CD4-positive, alpha-beta T cell (primary cell): ENCODE measurements around the gene LRRK1. TPM values are rescaled to one million over a fixed set of nuclear protein-coding genes. Genes with fewer than 3 reads are reported as not detected.

Experiments
- ATAC-seq: fragments of 200-7000 bp; cut with Tn5 transposase; one replicate; pipeline ENCODE4 v1.10.0; 2022; ENCODE audit warnings: mild to moderate bottlenecking; ENCODE audit not compliant: poor library complexity
- CTCF ChIA-PET: fragments of 350-600 bp; sonication (Branson Sonifier 250); formaldehyde crosslinking; loops from one replicate; lab custom pipeline; 2021; ENCODE audit warnings: antibody characterized with exemption, inconsistent platforms; lab: Charles Lee
- POLR2A ChIA-PET: fragments of 350-600 bp; sonication (Branson Sonifier 250); formaldehyde crosslinking; loops from one replicate; lab custom pipeline; 2021; ENCODE audit warnings: antibody characterized with exemption, inconsistent platforms; lab: Charles Lee
- DNase-seq, 14 experiments: peaks; one replicate each; pipeline ENCODE4 v3.0.0-alpha.2; 2013 to 2020; ENCODE audit warnings: mixed read lengths in 2 of 14
- H3K27ac ChIP-seq, 2 donors: one replicate each; pipeline versions ENCODE4 v1.5.1 to v1.7.0; 2013; ENCODE audit warnings: low read length in 2 of 2, low read depth in 1 of 2, mild to moderate bottlenecking in 1 of 2
- H3K27me3 ChIP-seq, 2 experiments: 1 replicate in 1 of 2; 2 replicates in 1 of 2; pipeline versions ENCODE4 v1.6.1 to v1.7.0; 2013; ENCODE audit warnings: low read length in 2 of 2, control low read depth in 1 of 2, mild to moderate bottlenecking in 1 of 2, moderate library complexity in 1 of 2; ENCODE audit not compliant: insufficient read depth in 2 of 2, control insufficient read depth in 1 of 2
- H3K36me3 ChIP-seq: one replicate; pipeline ENCODE4 v1.6.1; 2013; ENCODE audit warnings: low read length, control low read depth; ENCODE audit not compliant: insufficient read depth
- H3K4me1 ChIP-seq: one replicate; pipeline ENCODE4 v1.6.1; 2013; ENCODE audit warnings: low read length, control low read depth; ENCODE audit not compliant: insufficient read depth
- H3K4me3 ChIP-seq: one replicate; pipeline ENCODE4 v1.5.1; 2013; ENCODE audit warnings: mild to moderate bottlenecking, low read length, moderate library complexity
- H3K9me3 ChIP-seq, 2 experiments: 1 replicate in 1 of 2; 2 replicates in 1 of 2; pipeline versions ENCODE4 v1.6.1 to v1.7.0; 2013; ENCODE audit warnings: low read length in 2 of 2, mild to moderate bottlenecking in 2 of 2, control low read depth in 1 of 2, moderate library complexity in 1 of 2; ENCODE audit not compliant: control insufficient read depth in 1 of 2, insufficient read depth in 1 of 2
- H3K27ac Mint-ChIP-seq: one replicate; pipeline ENCODE4 v1.8.0; 2020; ENCODE audit warnings: mixed read lengths
- H3K27me3 Mint-ChIP-seq: one replicate; pipeline ENCODE4 v1.8.0; 2021; ENCODE audit warnings: mixed read lengths
- H3K36me3 Mint-ChIP-seq: one replicate; pipeline ENCODE4 v1.8.0; 2021; ENCODE audit warnings: low read depth, mixed read lengths
- H3K4me1 Mint-ChIP-seq: one replicate; pipeline ENCODE4 v1.8.0; 2021; ENCODE audit warnings: low read depth, mixed read lengths
- H3K4me3 Mint-ChIP-seq: one replicate; pipeline ENCODE4 v1.8.0; 2020; ENCODE audit warnings: mild to moderate bottlenecking, mixed read lengths
- H3K9me3 Mint-ChIP-seq: one replicate; pipeline ENCODE4 v1.8.0; 2020; ENCODE audit warnings: mixed read lengths
- intact Hi-C, 2 experiments: fragments of 100-400 bp; cut with DNase I in 1 of 2; cut with micrococcal nuclease in 1 of 2; formaldehyde crosslinking; loops; one replicate each; pipeline versions ENCODE4 v1.15.1 to v1.9.0; 2023 to 2025; cut with DNase I, micrococcal nuclease
- total RNA-seq, 174 experiments: library from RNA in 2 of 174; stranded (reverse) in 2 of 174; gene quantifications; one replicate each; pipeline ENCODE4 v1.2.3 and lab custom pipeline; 2021 to 2026
- TF ChIP-seq, protein P1 (sequence below): fragments of 200-600 bp; IDR thresholded peaks from one replicate; pipeline ENCODE4 v1.8.0; 2022; ENCODE audit warnings: antibody characterized with exemption, mild to moderate bottlenecking

Gene LRRK1
- total RNA-seq, 2 experiments from 2014 or later, result 0.60 to 0.73 TPM

DNA sequence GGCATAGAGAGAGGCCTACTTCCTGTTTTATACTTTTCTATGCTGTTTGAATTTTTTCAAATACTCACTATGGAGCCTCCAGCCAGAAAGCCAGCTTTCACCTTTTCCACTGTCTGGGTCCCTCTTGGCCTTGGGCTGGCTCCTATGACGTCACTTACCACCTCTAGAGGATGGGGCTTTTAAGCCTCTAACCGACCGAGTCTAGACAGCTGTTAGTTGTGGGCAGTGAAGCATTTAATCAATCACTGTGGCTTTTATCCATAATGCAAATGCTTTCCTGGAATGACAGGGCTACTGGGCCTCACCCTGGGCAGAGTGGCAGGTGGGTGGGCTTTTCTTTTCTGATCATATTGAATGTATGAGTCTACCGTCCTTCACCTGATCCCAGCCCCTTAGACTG, 61.9 kb downstream of the LRRK1 start:
- Histone ChIP-seq H3K4me3 (no peak overlapping the region), H3K27ac (no peak overlapping the region), H3K4me1 (no peaks in the 10 kb centered on the region), H3K27me3 (peaks cover 8 to 10% of the 10 kb centered on the region in 2 experiments), H3K36me3 (no peaks in the 10 kb centered on the region), H3K9me3 (no peaks in the 10 kb centered on the region)
- H3K27me3 Mint-ChIP-seq, result peaks cover 68% of the 10 kb centered on the region
- intact Hi-C loops, result no loop called here
- POLR2A ChIA-PET, result no interaction called here
- DNase-seq, result no peak
- no peak for ATAC-seq
- H3K36me3 Mint-ChIP-seq, result no peaks in the 10 kb centered on the region
- CTCF ChIA-PET, result no interaction called here
- TF ChIP-seq, protein P1, sequence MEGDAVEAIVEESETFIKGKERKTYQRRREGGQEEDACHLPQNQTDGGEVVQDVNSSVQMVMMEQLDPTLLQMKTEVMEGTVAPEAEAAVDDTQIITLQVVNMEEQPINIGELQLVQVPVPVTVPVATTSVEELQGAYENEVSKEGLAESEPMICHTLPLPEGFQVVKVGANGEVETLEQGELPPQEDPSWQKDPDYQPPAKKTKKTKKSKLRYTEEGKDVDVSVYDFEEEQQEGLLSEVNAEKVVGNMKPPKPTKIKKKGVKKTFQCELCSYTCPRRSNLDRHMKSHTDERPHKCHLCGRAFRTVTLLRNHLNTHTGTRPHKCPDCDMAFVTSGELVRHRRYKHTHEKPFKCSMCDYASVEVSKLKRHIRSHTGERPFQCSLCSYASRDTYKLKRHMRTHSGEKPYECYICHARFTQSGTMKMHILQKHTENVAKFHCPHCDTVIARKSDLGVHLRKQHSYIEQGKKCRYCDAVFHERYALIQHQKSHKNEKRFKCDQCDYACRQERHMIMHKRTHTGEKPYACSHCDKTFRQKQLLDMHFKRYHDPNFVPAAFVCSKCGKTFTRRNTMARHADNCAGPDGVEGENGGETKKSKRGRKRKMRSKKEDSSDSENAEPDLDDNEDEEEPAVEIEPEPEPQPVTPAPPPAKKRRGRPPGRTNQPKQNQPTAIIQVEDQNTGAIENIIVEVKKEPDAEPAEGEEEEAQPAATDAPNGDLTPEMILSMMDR, result no peak
- no peaks in the 10 kb centered on the region for H3K4me1 Mint-ChIP-seq
- H3K4me3 Mint-ChIP-seq, result no peak overlapping the region
- no peak overlapping the region for H3K27ac Mint-ChIP-seq
- H3K9me3 Mint-ChIP-seq, result peaks cover 17% of the 10 kb centered on the region

DNA sequence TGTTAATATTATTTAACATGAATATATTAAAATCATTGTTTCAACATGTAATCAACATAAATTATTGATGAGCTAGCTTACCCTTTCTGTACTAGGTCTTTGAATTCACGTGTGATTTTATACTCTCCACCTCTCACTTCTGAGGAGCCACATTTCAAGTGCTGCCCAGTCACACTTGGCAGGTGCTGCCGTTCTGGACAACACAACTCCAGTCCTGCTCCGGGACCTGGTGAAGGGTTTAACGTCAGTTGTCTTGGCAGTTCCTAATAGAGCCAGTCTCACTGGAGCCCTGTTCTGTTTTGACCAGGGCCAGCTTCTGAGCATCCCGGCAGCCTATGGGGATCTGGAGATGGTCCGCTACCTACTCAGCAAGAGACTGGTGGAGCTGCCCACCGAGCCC, 64.1 kb downstream of the LRRK1 start:
- no peak for ATAC-seq
- DNase-seq, result no peak
- Mint-ChIP-seq H3K27me3 (peaks cover 55% of the 10 kb centered on the region), H3K36me3 (no peaks in the 10 kb centered on the region), H3K9me3 (peaks cover 14% of the 10 kb centered on the region), H3K4me3 (no peak overlapping the region), H3K4me1 (no peaks in the 10 kb centered on the region), H3K27ac (no peak overlapping the region)
- Histone ChIP-seq H3K4me3 (no peak overlapping the region), H3K4me1 (no peaks in the 10 kb centered on the region), H3K27me3 (peaks cover 0 to 2% of the 10 kb centered on the region in 2 experiments), H3K27ac (no peak overlapping the region), H3K36me3 (no peaks in the 10 kb centered on the region), H3K9me3 (no peaks in the 10 kb centered on the region)
- CTCF ChIA-PET, result no interaction called here
- TF ChIP-seq, protein P1, result no peak
- intact Hi-C loops, result no loop called here
- POLR2A ChIA-PET, result no interaction called here

DNA sequence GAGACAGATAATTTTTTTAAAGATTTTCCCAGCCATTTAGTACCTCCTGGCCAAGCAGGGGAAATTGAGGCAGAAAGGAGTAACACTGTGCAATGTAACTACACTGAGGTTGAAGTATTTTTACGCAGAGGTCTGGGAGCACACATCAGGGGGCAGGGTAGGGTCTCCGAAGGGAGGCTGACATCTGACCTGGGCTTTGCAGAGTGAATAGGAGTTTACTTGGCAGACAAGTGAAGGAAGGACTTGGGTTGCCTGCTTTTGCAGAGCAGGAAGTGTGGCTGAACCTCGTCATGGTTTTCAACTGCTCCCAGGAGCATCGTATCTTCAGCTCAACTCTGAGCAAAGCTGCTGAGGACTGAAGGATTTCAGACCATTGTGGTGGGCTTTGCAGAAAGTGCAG, 66.2 kb downstream of the LRRK1 start:
- H3K27me3 ChIP-seq, result peaks cover 0 to 2% of the 10 kb centered on the region in 2 experiments
- Mint-ChIP-seq H3K27ac (no peak overlapping the region), H3K4me1 (no peaks in the 10 kb centered on the region), H3K36me3 (no peaks in the 10 kb centered on the region), H3K9me3 (peaks cover 3% of the 10 kb centered on the region), H3K4me3 (no peak overlapping the region), H3K27me3 (peaks cover 48% of the 10 kb centered on the region)
- ATAC-seq (no peak), DNase-seq (no peak)
- TF ChIP-seq, protein P1, result no peak
- peaks cover 0 to 4% of the 10 kb centered on the region in 2 experiments for H3K9me3 ChIP-seq
- POLR2A ChIA-PET, result no interaction called here
- H3K36me3 ChIP-seq, result no peaks in the 10 kb centered on the region
- no peaks in the 10 kb centered on the region for H3K4me1 ChIP-seq
- H3K4me3 ChIP-seq, result no peak overlapping the region
- no peak overlapping the region for H3K27ac ChIP-seq
- CTCF ChIA-PET, result no interaction called here
- intact Hi-C loops, result no loop called here
